H1 (cell line): Measurements from ENCODE around the gene MIER3. TPM values are rescaled to one million over a fixed set of nuclear protein-coding genes. Genes with fewer than 3 reads are reported as not detected.

Source experiments
- BACH1 ChIP-seq: IDR thresholded peaks from 2 replicates; pipeline ENCODE4 v1.6.1; 2012; ENCODE audit warnings: low read length, improper control_type of control experiment
- CBX5 ChIP-seq: fragments of 300-800, 300-1000 bp; sonication (generic); IDR thresholded peaks from 2 replicates; pipeline ENCODE4 v1.7.1; 2016; ENCODE audit warnings: antibody characterized with exemption, low read length, low read depth
- CHD2 ChIP-seq: IDR thresholded peaks from 2 replicates; pipeline ENCODE4 v1.6.1; 2012; ENCODE audit warnings: low read length, improper control_type of control experiment
- GTF2F1 ChIP-seq: IDR thresholded peaks from 2 replicates; pipeline ENCODE4 v1.6.1; 2012; ENCODE audit warnings: low read depth, low read length, improper control_type of control experiment, borderline replicate concordance
- MAX ChIP-seq: IDR thresholded peaks from 2 replicates; pipeline ENCODE4 v1.6.1; 2012; ENCODE audit warnings: inconsistent platforms
- polyA plus RNA-seq, 7 experiments: library from polyadenylated mRNA; depleted of rRNA in 3 of 7; stranded (reverse) in 5 of 7; unstranded in 2 of 7; fragments of >200 nt in 5 of 7; fragments of 200-250 nt in 2 of 7; gene quantifications; 1 replicate in 5 of 7; 2 replicates in 1 of 7; 4 replicates in 1 of 7; pipeline versions ENCODE4 v1.2.1 to v1.2.3, GENCODE V29; 2011 to 2013; ENCODE audit warnings: missing spikeins in 2 of 7, mixed read lengths in 2 of 7
- total RNA-seq: library from RNA; stranded (reverse); fragmentation: NEBNext Ultra II Directional; extraction: Animal tissue kit (Norgen Biotek cat#: 25700); gene quantifications from 2 replicates; pipeline ENCODE4 v1.2.1, GENCODE V29; 2021

Gene MIER3
- total and polyA plus RNA-seq, 2 of the 8 experiments (the other 6 are each of a cell fraction or from before 2014, with no cell fraction given), result 9.6 to 33.3 TPM

- TF ChIP-seq CHD2 (no peak), BACH1 (no peak), GTF2F1 (no peak), MAX (no peak), CBX5 (no peak)
Observed at GRCh38 chr5:56989676-56990075, 37.8 kb upstream of the MIER3 start (continued).
